Activated naive CD4-positive, alpha-beta T cell treated with anti-CD3 and anti-CD28 coated beads for 36 hours (primary cell): ENCODE results near the gene RAB1B. TPM values are rescaled to one million over a fixed set of nuclear protein-coding genes. Genes with fewer than 3 reads are reported as not detected.
A peak's percentile ranks its signal among the peaks of the same experiment; 100 is the strongest.

Experiments used
- CTCF ChIA-PET: fragments of 350-600 bp; sonication (Branson Sonifier 250); formaldehyde crosslinking; loops from one replicate; lab custom pipeline; 2021; ENCODE audit warnings: antibody characterized with exemption; lab: Charles Lee
- DNase-seq: peaks from one replicate; pipeline ENCODE4 v3.0.0-alpha.2; 2020
- H3K27ac Mint-ChIP-seq: one replicate; pipeline ENCODE4 v1.8.0; 2021; ENCODE audit warnings: mild to moderate bottlenecking, mixed read lengths
- H3K27me3 Mint-ChIP-seq: one replicate; pipeline ENCODE4 v1.8.0; 2021; ENCODE audit warnings: low read depth, mixed read lengths
- H3K36me3 Mint-ChIP-seq: one replicate; pipeline ENCODE4 v1.8.0; 2021; ENCODE audit warnings: low read depth, mixed read lengths
- H3K4me1 Mint-ChIP-seq: one replicate; pipeline ENCODE4 v1.8.0; 2021; ENCODE audit warnings: low read depth, mixed read lengths
- H3K4me3 Mint-ChIP-seq: one replicate; pipeline ENCODE4 v1.8.0; 2021; ENCODE audit warnings: mild to moderate bottlenecking, moderate library complexity, mixed read lengths
- H3K9me3 Mint-ChIP-seq: one replicate; pipeline ENCODE4 v1.8.0; 2021; ENCODE audit warnings: mixed read lengths
- intact Hi-C: fragments of 100-400 bp; cut with micrococcal nuclease; formaldehyde crosslinking; loops from one replicate; pipeline ENCODE4 v1.15.1; 2023
- total RNA-seq, 2 experiments: library from RNA; stranded (reverse); gene quantifications; one replicate each; pipeline ENCODE4 v1.2.3, GENCODE V29; 2021

The RAB1B gene
- total RNA-seq: 100 to 1,000 TPM; 112 to 115 TPM

DNA sequence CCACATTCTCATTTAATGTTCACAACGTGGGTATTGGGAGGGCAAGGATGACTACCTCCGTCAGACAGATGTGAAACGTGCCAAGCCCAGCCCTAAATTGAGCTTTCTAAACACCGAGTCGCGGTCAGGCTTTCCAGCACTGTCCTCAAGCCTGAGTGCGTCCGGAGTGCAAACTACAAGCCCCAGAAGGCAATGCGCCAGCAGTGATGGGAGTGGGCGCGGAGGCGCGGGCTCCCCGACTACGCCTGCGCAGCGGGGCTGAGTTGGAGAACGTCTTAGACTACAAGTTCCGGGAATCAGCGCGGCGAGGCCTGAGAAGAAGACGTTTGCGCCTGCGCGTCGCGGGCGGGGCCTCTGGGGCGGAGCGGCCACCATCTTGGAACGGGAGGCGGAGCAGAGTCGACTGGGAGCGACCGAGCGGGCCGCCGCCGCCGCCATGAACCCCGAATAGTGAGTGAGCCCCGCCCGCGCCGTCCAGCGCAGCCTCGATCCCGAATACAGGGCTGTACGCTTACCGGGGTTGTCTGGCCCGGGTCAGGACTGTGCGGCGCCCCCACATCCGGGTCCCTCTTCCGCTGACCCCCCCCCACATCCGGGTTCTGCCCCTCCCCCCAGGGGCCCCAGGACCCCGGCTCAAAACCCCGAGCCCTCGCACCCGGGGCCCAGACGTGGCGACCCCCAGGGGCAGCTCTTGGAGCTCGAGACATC is at the start of gene RAB1B:
Gene RAB1B (plus strand): TSS at position 396 of the 708 bp plus-strand sequence. CDS start 41 bp downstream, at position 437.
- Mint-ChIP-seq H3K27me3 (no peaks in the 10 kb centered on the region), H3K4me3 (peak within 1 kb of the TSS; percentile 95), H3K9me3 (no peaks in the 10 kb centered on the region), H3K4me1 (peaks cover 26% of the 10 kb centered on the region), H3K27ac (peak within 1 kb of the TSS; percentile 95), H3K36me3 (peaks cover 21% of the 10 kb centered on the region)
- CTCF ChIA-PET: interaction anchor here (1.2 kb wide), 1 partner anchor 46 kb away, joined by 3 read pairs; no protein-coding TSS in a partner anchor
- peak; percentile 100 for DNase-seq
- intact Hi-C loops: loop anchor here (1.0 to 5.0 kb wide), 9 partner anchors 10 to 696 kb away; partner anchors contain the start of genes BANF1, C11orf68, CCDC85B and CNIH2

DNA sequence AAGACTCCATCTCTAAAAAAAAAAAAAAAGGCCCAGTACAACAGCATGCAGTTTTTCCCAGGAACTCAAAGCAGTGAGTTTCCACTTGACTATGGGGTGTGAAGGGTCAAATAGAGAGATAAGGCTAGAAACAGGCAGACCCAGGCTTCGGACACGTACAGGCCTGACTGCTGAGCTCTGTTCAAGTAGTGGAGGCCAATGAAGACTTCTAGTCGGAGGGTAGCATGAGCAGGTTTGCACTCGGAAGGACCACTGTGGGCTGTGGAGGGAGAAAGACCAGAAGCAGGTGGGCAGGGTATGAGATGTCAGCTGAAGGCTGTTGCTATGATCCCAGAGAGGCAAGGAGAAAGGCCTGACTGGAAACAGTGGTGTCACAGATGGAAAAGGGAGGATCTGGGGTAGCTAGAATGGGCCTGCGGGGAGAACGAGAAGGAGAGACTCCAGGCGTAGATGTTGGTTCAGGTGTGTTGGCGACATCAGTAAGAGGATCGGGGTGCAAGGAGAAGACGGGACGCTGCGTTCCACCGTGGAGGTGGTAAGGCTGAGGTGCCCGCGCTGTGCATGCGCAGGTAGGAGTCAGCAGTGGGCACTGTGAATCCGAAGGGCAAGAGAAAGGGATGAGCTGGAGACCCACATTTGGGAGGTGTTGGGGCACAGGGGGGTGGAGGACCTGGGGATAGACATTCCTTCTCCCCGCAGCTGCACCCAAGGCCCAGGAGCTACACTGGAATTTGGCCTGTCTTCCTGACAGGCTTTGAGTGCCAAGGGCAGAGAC is 49.4 kb upstream of the RAB1B start:
- DNase-seq: no peak
- Mint-ChIP-seq H3K4me1 (peaks cover 18% of the 10 kb centered on the region), H3K27ac (peak overlapping the region; percentile 2), H3K9me3 (no peaks in the 10 kb centered on the region), H3K4me3 (no peak overlapping the region), H3K36me3 (peaks cover 5% of the 10 kb centered on the region), H3K27me3 (no peaks in the 10 kb centered on the region)
- CTCF ChIA-PET: no interaction called here
- intact Hi-C loops: no loop called here

DNA sequence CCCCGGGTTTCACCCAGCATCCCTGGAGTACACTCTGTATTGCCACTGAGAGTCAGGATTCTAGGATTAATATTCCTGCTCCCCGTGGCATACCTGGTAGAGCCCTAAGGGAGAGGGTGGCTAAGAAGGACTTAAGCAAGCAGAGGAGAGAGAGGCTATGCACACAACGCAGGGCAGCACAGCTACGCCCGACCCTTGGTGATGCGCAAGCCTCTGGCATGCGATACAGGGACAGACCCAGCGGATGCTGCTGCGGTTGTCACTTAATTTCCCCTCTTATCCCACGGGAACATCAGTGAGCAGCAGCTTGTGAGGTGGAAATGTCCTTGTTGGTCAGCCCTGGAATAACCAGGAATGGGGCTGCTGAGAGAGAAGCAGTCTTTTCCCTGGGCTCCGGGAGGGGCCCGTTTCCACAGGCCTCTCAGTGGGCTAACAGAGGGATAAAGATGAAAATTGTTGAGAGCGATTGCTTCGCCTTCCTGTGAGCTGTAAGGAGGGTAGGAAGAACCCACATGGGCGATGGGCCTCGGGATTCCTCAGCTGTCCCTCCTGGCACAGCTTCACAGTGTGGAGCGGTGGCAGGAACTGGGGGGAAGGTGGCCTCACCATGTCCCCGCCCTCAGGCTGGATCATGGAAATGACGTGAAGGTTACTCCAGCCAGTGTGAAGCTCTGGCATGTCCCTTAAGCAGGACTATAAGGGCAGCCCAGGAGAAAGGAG is 48.4 kb upstream of the RAB1B start:
- intact Hi-C loops: no loop called here
- Mint-ChIP-seq H3K4me3 (no peak overlapping the region), H3K27ac (peak overlapping the region; percentile 99), H3K27me3 (no peaks in the 10 kb centered on the region), H3K9me3 (no peaks in the 10 kb centered on the region), H3K36me3 (peaks cover 5% of the 10 kb centered on the region), H3K4me1 (peaks cover 18% of the 10 kb centered on the region)
- DNase-seq: no peak
- CTCF ChIA-PET: interaction anchor here (2.6 kb wide), 1 partner anchor 175 kb away, joined by 8 read pairs; no protein-coding TSS in a partner anchor

DNA sequence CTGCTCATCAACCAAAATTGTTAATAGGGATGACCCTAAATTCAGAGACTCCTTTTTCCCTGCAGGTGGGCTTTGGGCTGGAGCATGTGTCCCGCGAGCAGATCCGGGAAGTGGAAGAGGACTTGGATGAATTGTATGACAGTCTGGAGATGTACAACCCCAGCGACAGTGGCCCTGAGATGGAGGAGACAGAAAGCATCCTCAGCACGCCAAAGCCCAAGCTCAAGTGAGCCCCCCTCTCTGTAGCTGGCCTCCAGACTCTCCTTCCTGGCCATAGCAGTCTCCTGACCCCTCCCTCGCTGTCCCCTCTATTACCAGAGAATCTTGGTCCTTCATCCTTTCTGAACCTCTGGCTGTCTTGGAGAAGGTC is 47.9 kb upstream of the RAB1B start:
- Mint-ChIP-seq H3K27ac (peak overlapping the region; percentile 99), H3K9me3 (no peaks in the 10 kb centered on the region), H3K27me3 (no peaks in the 10 kb centered on the region), H3K36me3 (peaks cover 5% of the 10 kb centered on the region), H3K4me1 (peaks cover 18% of the 10 kb centered on the region), H3K4me3 (no peak overlapping the region)
- CTCF ChIA-PET: interaction anchor here (2.6 kb wide), 1 partner anchor 175 kb away, joined by 8 read pairs; no protein-coding TSS in a partner anchor
- intact Hi-C loops: no loop called here
- DNase-seq: no peak

DNA sequence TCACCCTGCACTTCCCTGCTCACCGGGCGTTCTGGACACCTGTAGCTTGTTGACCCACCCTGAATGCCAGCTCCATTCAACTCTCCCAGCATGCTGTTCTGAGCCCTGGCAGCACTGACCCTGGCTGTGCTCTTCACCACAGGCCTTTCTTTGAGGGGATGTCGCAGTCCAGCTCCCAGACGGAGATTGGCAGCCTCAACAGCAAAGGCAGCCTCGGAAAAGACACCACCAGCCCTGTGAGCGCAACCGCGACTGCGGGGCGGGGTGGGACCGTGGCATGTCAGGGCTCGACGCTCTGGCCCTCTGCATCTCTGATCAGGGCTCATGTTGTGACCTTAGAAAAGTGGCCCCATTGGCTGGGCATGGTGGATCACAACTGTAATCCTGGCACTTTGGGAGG is 47.4 kb upstream of the RAB1B start:
- H3K36me3 Mint-ChIP-seq: peaks cover 5% of the 10 kb centered on the region
- H3K27me3 Mint-ChIP-seq: no peaks in the 10 kb centered on the region
- CTCF ChIA-PET: interaction anchor here (1.5 to 2.6 kb wide), 2 partner anchors 60 to 176 kb away, joined by 5 to 8 read pairs; no protein-coding TSS in a partner anchor
- H3K4me1 Mint-ChIP-seq: peaks cover 18% of the 10 kb centered on the region
- H3K4me3 Mint-ChIP-seq: no peak overlapping the region
- peak overlapping the region; percentile 99 for H3K27ac Mint-ChIP-seq
- no peak for DNase-seq
- H3K9me3 Mint-ChIP-seq: no peaks in the 10 kb centered on the region
- intact Hi-C loops: no loop called here

DNA sequence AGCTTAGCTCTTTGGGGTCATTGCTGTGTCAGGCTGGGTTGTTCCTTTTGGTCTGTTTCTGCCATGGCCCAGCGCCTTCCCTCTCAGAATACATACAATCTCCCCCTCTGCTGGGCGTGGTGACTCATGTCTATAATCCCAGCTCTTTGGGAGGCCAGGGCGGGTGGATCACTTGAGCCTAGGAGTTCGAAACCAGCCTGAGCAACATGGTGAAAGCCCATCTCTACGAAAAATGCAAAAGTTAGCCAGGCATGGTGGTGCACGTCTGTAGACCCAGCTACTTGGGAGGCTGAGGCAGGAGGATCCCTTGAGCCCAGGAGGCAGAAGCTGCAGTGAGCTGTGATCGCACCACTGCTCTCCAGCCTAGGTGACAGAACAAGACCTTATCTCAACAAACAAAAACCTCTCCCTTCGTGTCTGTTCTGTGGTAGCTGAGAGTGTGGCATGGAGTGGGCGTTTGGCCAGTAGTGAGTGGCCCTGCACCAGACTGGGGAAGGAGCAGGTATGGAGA is 46.7 kb upstream of the RAB1B start:
- peak; percentile 54 for DNase-seq
- Mint-ChIP-seq H3K36me3 (peaks cover 5% of the 10 kb centered on the region), H3K4me1 (peaks cover 23% of the 10 kb centered on the region), H3K4me3 (peak overlapping the region; percentile 33), H3K9me3 (no peaks in the 10 kb centered on the region), H3K27ac (peak overlapping the region; percentile 99), H3K27me3 (no peaks in the 10 kb centered on the region)
- CTCF ChIA-PET: interaction anchor here (0.7 to 2.6 kb wide), 14 partner anchors 17 to 213 kb away, joined by 3 to 10 read pairs (median 4); partner anchors contain the start of gene RAB1B
- intact Hi-C loops: loop anchor here (1.0 to 2.0 kb wide), 7 partner anchors 46 to 217 kb away; partner anchors contain the start of genes MRPL11 and SF3B2

DNA sequence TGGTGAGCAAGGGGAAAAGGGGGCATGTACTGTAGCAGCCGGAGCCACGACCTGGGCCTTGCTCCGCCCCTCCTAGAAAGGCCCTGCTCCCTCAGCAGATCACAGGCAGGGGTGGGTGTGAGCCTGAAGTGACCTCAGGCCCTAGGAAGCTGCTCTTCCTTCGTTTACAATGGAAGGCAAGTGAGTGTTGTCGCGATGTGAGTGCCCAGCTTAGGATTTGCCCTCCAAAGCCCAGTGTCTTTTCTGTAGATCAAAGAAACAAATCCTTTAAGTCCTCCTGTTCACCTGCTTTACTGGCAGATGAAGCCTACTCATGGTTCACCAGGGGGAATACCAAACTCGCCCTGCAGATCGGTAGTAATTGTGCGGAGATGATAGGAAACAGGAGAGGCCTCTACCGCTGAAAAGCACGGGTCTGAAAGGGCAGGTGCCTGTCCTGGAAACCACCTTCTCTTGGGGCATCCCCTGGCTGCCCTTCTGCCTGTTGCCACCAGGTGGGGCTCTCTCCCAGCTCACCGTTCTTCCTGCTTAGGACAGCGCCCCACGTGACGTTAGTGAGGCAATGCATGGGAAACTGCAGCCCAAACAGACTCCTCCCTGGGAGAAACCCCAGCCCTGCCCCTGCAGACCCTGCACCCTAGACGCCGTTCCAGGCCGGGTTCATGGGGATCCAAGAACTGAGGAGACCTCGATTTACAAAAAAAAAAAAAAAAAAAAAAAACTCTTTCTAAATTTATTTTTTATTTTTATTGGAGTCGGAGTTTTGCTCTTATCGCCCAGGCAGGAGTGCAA is 45.9 kb upstream of the RAB1B start:
- H3K36me3 Mint-ChIP-seq: peaks cover 5% of the 10 kb centered on the region
- no peaks in the 10 kb centered on the region for H3K9me3 Mint-ChIP-seq
- peak; percentile 98 for DNase-seq
- H3K27me3 Mint-ChIP-seq: no peaks in the 10 kb centered on the region
- peak overlapping the region; percentile 33 for H3K4me3 Mint-ChIP-seq
- H3K27ac Mint-ChIP-seq: peak overlapping the region; percentile 99
- peaks cover 23% of the 10 kb centered on the region for H3K4me1 Mint-ChIP-seq
- CTCF ChIA-PET: interaction anchor here (0.6 to 2.6 kb wide), 21 partner anchors 13 to 214 kb away, joined by 3 to 10 read pairs (median 4); partner anchors contain the start of genes RAB1B and YIF1A
- intact Hi-C loops: loop anchor here (1.0 to 2.0 kb wide), 7 partner anchors 45 to 216 kb away; partner anchors contain the start of genes MRPL11 and SF3B2

DNA sequence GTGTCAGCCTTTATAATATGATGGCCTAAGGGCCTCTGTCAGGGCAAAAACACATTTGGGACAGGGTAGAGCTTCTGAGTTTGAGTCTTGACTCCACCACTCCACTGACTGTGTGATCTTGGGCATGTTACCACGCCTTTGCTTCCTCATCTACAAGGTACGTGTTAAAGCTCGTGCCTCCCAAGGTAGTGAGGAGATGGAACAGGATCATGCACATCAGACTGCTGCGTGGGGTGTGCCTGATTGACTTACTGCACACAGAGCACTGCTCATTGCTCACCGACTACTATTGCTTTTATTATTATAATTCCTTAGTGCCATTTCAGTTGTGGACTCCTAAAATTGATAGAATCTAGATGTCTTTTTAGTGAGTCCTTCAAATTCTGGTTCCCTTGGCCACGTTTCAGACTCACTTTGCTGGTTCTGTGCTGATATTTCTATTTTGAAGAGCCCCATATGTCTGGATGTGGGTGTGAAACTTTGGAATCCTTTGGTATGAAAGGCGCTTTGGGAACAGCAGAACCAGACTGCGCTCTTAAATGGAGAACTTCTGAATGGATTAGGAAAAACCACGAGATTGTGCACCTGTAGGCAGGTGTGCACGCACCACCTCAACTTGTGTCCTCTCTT is 44.1 kb upstream of the RAB1B start:
- no peak for DNase-seq
- Mint-ChIP-seq H3K9me3 (no peaks in the 10 kb centered on the region), H3K4me1 (peaks cover 23% of the 10 kb centered on the region), H3K27me3 (no peaks in the 10 kb centered on the region), H3K36me3 (peaks cover 8% of the 10 kb centered on the region), H3K27ac (no peak overlapping the region), H3K4me3 (no peak overlapping the region)
- CTCF ChIA-PET: interaction anchor here (1.0 to 2.3 kb wide), 4 partner anchors 58 to 98 kb away, joined by 3 to 10 read pairs (median 4); no protein-coding TSS in a partner anchor
- intact Hi-C loops: no loop called here

DNA sequence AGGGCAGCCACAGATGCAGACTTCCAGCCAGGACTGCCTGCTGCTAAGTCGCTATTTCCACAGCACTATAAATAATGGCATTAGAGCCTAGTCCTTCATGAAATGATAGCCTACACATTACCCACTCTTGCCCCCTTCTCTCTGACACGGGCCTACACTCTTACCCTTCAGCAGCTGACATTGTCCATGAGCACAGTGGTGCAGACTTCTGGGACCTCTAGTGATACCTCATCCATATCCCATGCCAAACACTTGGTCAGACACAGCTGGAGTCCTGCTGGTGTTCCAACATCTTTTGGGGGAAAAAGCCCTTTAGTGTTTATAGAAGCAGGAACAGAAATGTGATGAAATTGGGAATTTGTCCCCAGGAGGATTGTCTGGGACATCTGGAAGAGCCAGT is 43.4 kb upstream of the RAB1B start:
- intact Hi-C loops: no loop called here
- Mint-ChIP-seq H3K4me1 (peaks cover 23% of the 10 kb centered on the region), H3K36me3 (peaks cover 8% of the 10 kb centered on the region), H3K4me3 (no peak overlapping the region), H3K27me3 (no peaks in the 10 kb centered on the region), H3K9me3 (no peaks in the 10 kb centered on the region), H3K27ac (no peak overlapping the region)
- CTCF ChIA-PET: interaction anchor here (1.0 to 1.5 kb wide), 5 partner anchors 33 to 157 kb away, joined by 3 to 4 read pairs (median 3); no protein-coding TSS in a partner anchor
- no peak for DNase-seq

DNA sequence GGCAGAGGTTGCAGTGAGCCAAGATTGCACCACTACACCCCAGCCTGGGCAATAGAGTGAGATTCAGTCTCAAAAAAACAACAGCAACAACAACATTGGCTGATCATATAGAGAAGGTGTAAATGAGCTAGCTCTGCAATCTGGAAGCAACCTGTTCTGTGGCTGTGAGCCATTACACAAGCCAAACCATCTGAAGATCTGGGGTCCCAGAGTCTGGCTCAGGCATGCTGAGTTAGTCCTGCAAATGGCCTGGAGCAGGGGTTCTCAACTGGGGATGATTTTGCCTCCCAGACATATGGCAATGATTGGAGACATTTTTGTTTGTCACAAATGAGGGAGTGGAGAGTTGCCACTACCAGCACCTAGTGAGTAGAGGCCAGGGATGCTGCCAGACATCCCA is 42.3 kb upstream of the RAB1B start:
- Mint-ChIP-seq H3K36me3 (peaks cover 8% of the 10 kb centered on the region), H3K27ac (no peak overlapping the region), H3K4me3 (no peak overlapping the region), H3K9me3 (no peaks in the 10 kb centered on the region), H3K4me1 (peaks cover 21% of the 10 kb centered on the region), H3K27me3 (no peaks in the 10 kb centered on the region)
- CTCF ChIA-PET: interaction anchor here (1.1 to 1.3 kb wide), 3 partner anchors 32 to 158 kb away, joined by 3 to 4 read pairs (median 3); no protein-coding TSS in a partner anchor
- DNase-seq: no peak
- intact Hi-C loops: no loop called here
